ENCODE measurements around the gene HSPD1. TPM values are rescaled to one million over a fixed set of nuclear protein-coding genes. Genes with fewer than 3 reads are reported as not detected.

The HSPD1 gene
- total RNA-seq, 1 donor from 2014 or later: 407 TPM

- H3K4me3 ChIP-seq (ENCODE audit: low read depth, low read length): no peak overlapping the region
- no peak for DNase-seq (ENCODE audit: low read depth)
- TF ChIP-seq CTCF (conservative IDR thresholded peaks at IDR 0.05; ENCODE audit: low read depth, low read length): no peak
Observed at GRCh38 chr2:197445746-197446145, 53.9 kb downstream of the HSPD1 start.

GRCh38 chr2:197442857-197443256 lies 56.8 kb downstream of the HSPD1 start:
- no peak for DNase-seq (ENCODE audit: low read depth)
- H3K4me3 ChIP-seq (ENCODE audit: low read depth, low read length): no peak overlapping the region
- TF ChIP-seq CTCF (conservative IDR thresholded peaks at IDR 0.05; ENCODE audit: low read depth, low read length): no peak

- TF ChIP-seq CTCF (conservative IDR thresholded peaks at IDR 0.05; ENCODE audit: low read depth, low read length): no peak
- DNase-seq (ENCODE audit: low read depth): no peak
- no peak overlapping the region for H3K4me3 ChIP-seq (ENCODE audit: low read depth, low read length)
Observed at GRCh38 chr2:197437380-197437779, 62.3 kb downstream of the HSPD1 start.

Other genes with a start within 250 kb of the HSPD1 start
- gene ANKRD44, start 189.1 kb downstream of the HSPD1 start, total RNA-seq: 1.7 and 4.2 TPM in 2 replicates
- gene SF3B1, start 64.8 kb downstream of the HSPD1 start, total RNA-seq: 125 and 135 TPM in 2 replicates
- gene COQ10B, start 46.3 kb downstream of the HSPD1 start, total RNA-seq: 16.7 and 17.9 TPM in 2 replicates
- gene HSPE1, start 539 bp upstream of the HSPD1 start, total RNA-seq: 349 and 354 TPM in 2 replicates
- gene MOB4, start 16.2 kb upstream of the HSPD1 start, total RNA-seq: 36.3 and 44.1 TPM in 2 replicates
- not detected in 2 replicates for gene RFTN2, start 175.7 kb upstream of the HSPD1 start, total RNA-seq
- 5.8 and 13.4 TPM in 2 replicates for gene MARS2, start 205.5 kb upstream of the HSPD1 start, total RNA-seq

Data from epithelial cell of proximal tubule (primary cell).